Stimulated activated CD8-positive, alpha-beta memory T cell treated with anti-CD3 and anti-CD28 coated beads, Interleukin-4, amount 100 ng/mL, for 4 hours (primary cell): Measurements from ENCODE around the gene TTLL8.

Experiments
- DNase-seq, 2 donors: peaks; one replicate each; pipeline ENCODE4 v3.0.0-alpha.2; 2020; ENCODE audit warnings: low read depth in 2 of 2, low spot score in 1 of 2

The TTLL8 gene

GRCh38 chr22:50062509-50063135 is 4.5 kb upstream of the TTLL8 start:
- DNase-seq = no peak

GRCh38 chr22:50061824-50062355 is 3.8 kb upstream of the TTLL8 start:
- no peak for DNase-seq

GRCh38 chr22:50061141-50061823 is 3.2 kb upstream of the TTLL8 start:
- no peak for DNase-seq

- no peak for DNase-seq
These were observed 2.5 kb upstream of the TTLL8 start for GRCh38 chr22:50060441-50061140.

GRCh38 chr22:50059881-50060262 is 1.8 kb upstream of the TTLL8 start:
- no peak for DNase-seq

GRCh38 chr22:50058906-50059880 is 1.1 kb upstream of the TTLL8 start:
- DNase-seq = no peak

GRCh38 chr22:50057278-50058060 is 629 bp downstream of the TTLL8 start:
- DNase-seq = no peak

- no peak for DNase-seq
These were observed 1.7 kb downstream of the TTLL8 start for GRCh38 chr22:50056214-50056972.

GRCh38 chr22:50053861-50054260 is 4.2 kb downstream of the TTLL8 start:
- DNase-seq = no peak

GRCh38 chr22:50051930-50052329 is 6.2 kb downstream of the TTLL8 start:
- DNase-seq = no peak

GRCh38 chr22:50049299-50050195 is 8.6 kb downstream of the TTLL8 start:
- no peak for DNase-seq

- no peak for DNase-seq
These were observed 9.3 kb downstream of the TTLL8 start for GRCh38 chr22:50048836-50049235.

- DNase-seq = no peak
These were observed 9.9 kb downstream of the TTLL8 start for GRCh38 chr22:50048061-50048765.

- no peak for DNase-seq
These were observed 10.8 kb downstream of the TTLL8 start for GRCh38 chr22:50047346-50047745.

GRCh38 chr22:50046481-50047245 is 11.4 kb downstream of the TTLL8 start:
- no peak for DNase-seq

GRCh38 chr22:50046019-50046415 is 12.1 kb downstream of the TTLL8 start:
- DNase-seq = no peak
